ENCODE data around the gene SLC16A12.

Gene SLC16A12, protein sequence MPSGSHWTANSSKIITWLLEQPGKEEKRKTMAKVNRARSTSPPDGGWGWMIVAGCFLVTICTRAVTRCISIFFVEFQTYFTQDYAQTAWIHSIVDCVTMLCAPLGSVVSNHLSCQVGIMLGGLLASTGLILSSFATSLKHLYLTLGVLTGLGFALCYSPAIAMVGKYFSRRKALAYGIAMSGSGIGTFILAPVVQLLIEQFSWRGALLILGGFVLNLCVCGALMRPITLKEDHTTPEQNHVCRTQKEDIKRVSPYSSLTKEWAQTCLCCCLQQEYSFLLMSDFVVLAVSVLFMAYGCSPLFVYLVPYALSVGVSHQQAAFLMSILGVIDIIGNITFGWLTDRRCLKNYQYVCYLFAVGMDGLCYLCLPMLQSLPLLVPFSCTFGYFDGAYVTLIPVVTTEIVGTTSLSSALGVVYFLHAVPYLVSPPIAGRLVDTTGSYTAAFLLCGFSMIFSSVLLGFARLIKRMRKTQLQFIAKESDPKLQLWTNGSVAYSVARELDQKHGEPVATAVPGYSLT

DNA sequence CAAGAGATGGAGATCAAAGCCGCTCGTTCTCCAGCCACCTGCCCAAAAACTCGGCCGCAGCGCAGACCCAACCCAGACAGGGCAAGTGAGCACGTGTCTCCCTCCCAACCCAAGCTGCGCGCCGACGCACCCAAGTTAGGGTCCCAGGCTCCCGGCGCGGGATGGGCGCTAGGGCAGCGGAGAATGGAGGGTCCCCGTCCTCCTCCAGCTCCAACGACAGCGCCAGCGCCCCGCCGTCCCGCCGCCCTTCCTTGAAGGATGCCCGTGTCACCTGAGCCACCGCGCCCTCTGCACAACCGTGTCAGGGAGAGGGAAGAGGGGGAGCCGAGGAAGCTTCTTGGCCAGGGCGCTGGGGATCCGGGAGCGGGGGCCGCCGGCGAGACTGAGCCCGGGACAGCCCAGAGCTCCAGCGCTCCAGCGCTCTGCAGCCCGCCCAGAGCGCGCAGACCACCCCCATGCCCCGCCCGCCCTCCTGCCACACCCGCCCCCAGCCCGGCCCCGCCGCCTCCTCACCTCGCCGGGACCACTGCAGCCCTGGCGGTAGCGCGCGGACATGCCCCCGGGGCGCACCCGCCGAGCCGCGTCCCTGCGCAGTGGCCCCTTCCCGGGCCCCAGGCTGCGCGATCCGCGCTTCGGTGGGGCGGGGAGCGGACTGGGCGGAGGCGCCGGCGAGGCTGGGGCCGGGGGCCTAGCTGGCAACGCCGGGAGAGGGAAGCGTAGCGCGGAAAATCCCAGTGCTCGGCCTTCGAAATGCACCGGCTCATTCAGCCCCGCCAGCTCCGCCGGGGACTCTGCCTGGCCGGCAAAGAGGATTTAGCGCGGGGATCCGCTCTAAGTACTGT, at the start of gene SLC16A12:
TSS of gene SLC16A12 (minus strand) at position 424 of the 842 bp plus-strand sequence. CDS start 73,016 bp downstream, outside the sequence.
- H3K4me3 ChIP-seq (ENCODE audit: low read length), result peak within 1 kb of the TSS; percentile 2; the same call in 1 of the 2 replicates

DNA sequence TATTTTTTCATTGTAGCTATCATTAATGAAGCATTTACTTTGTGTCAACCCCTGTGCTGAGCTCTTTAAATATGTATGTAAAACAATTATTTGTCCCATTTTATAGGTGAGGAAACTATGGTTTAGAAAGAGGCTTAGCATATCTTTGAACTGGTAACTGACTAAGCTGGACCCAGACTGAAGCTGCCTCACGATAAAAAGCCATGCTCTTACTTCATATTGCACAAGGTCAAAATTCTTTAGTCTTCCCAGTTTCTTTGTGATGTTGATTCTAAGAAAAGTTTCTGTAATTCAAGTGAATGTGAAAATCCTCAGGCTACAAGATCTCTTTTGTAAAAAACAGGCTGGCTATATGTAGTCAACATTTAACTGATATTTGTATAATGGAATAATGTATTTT, 46.6 kb upstream of the SLC16A12 start:
- H3K4me3 ChIP-seq (ENCODE audit: low read length), result no peak overlapping the region
- TF ChIP-seq ZNF274 (IDR thresholded peaks at IDR 0.05; ENCODE audit: low read depth, low read length), result no peak

More for the DNA sequence above, at the start of gene SLC16A12:
- no peak for TF ChIP-seq ZNF274 (IDR thresholded peaks at IDR 0.05; ENCODE audit: low read depth, low read length)

DNA sequence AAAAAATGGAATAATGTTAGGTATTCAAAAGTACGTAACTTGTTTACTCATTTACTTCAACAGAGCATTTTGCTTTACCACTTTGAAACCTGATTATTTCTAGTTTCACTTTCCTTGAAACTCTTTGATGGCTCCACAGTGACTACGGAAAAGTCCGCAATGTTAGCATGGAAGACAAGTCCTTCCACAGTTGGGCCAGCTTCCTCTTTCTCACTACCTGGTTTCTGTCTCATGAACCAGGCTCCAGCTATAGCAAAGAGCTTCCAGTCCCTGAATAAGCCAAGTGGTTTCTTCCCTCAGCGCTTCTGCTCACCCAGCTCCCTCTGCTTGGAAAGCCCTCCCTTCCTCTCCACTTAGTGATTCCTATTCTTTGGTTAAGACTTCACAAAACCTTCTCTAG, 44.8 kb upstream of the SLC16A12 start:
- no peak overlapping the region for H3K4me3 ChIP-seq (ENCODE audit: low read length)
- no peak for TF ChIP-seq ZNF274 (IDR thresholded peaks at IDR 0.05; ENCODE audit: low read depth, low read length)

DNA sequence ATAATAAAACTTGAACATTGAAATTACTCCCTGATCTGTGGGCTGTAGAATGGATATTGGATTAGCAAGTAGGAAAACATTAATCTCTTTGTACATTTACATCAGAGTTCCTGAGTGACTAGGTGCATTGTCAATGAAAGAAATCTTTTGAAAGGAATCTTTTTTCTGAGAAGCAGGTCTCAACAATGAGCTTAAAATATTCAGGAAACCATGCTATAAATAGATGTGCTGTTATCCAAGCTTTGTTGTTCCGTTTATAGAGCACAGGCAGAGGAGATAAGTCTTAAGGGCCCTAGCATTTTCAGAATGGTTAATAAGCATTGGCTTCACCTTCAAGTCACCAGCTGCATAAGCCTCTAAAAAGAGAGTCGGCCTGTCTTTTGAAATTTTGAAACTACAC, 41.3 kb upstream of the SLC16A12 start:
- no peak overlapping the region for H3K4me3 ChIP-seq (ENCODE audit: low read length)
- TF ChIP-seq ZNF274 (IDR thresholded peaks at IDR 0.05; ENCODE audit: low read depth, low read length), result no peak

DNA sequence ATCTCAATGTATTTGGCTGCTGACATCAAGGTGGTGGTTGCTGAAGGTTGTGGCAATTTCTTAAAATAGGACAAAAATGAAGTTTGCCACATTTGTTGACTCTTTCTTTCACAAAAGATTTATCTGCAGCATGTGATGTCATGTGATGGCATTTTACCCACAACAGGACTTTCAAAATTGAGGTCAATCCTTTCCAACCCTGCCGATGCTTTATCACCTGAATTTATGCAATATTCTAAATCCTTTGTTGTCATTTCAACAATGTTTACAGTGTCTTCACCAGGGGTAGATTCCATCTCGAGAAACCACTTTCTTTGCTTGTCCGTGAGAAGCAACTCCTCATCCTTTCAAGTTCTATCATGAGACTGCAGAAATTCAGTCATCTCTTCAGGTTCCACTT, 40.6 kb upstream of the SLC16A12 start:
- TF ChIP-seq ZNF274 (IDR thresholded peaks at IDR 0.05; ENCODE audit: low read depth, low read length), result no peak
- H3K4me3 ChIP-seq (ENCODE audit: low read length), result no peak overlapping the region

DNA sequence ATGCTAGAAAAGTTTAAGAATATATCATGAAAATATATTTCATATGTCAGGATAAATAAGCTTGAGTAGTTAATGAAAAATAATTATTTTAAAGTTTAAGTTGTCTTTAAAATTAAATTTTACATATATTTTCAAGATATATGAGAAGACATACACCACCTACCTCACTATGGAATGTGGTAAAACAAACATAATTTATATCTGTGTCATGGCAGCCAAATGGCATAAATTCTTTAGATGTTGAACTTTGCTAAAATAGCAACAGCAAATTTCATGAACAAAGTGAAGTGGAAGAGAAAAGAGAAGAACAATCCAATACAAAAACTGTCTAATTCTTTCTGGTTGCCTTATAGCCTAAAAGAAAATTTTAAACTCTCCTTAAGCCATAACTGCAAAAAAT, 39.6 kb upstream of the SLC16A12 start:
- no peak for TF ChIP-seq ZNF274 (IDR thresholded peaks at IDR 0.05; ENCODE audit: low read depth, low read length)
- H3K4me3 ChIP-seq (ENCODE audit: low read length), result no peak overlapping the region

DNA sequence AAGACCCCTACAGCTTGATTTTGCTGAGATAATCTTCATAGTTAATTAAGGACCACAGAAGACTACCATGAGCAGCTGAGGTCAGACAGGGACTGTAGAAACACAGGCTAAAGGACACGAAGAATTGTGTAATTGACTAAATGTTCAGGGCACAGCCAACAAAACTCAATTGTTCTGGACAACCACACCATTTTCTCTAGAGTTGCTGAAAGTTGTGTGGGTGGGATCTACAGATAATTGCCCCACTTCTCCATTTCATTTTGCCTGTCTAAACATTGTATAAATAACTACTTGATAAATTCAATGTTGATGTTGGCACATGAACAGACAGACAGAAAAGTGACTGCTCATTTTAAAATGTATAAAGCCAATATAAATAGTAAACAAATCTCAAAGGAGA, 39.0 kb upstream of the SLC16A12 start:
- no peak overlapping the region for H3K4me3 ChIP-seq (ENCODE audit: low read length)
- no peak for TF ChIP-seq ZNF274 (IDR thresholded peaks at IDR 0.05; ENCODE audit: low read depth, low read length)

DNA sequence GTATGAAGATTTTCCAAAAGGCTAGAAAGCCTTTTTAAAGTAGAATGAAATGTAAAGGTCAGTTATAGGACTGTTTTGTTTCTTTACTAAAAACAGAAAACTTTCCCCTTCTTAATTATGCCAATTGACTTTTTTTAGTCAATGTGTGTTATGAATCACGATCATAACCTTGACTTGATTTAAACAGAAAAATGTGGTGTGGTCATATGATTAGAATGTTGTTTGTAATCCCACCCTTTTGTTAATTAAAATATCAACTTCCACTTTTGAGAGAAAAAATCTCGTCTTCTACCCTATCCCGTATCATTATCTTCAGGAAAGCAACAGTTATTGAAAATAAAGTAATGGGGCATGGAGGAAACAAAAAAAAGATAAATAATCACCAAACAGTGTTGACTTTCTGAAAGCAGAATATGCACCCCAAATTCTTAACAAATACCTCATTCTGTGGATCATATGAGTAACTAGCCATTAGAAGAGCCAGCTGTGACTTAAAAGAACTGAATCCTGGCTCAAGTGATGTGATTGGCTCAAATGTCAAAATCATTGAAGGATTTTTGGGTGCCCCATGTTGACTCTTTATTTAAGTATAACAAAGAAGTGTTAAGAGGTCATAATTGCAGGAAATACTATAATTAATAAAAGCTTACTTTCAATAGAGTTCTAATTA, 32.3 kb upstream of the SLC16A12 start:
- TF ChIP-seq ZNF274 (IDR thresholded peaks at IDR 0.05; ENCODE audit: low read depth, low read length), result no peak
- no peak overlapping the region for H3K4me3 ChIP-seq (ENCODE audit: low read length)

DNA sequence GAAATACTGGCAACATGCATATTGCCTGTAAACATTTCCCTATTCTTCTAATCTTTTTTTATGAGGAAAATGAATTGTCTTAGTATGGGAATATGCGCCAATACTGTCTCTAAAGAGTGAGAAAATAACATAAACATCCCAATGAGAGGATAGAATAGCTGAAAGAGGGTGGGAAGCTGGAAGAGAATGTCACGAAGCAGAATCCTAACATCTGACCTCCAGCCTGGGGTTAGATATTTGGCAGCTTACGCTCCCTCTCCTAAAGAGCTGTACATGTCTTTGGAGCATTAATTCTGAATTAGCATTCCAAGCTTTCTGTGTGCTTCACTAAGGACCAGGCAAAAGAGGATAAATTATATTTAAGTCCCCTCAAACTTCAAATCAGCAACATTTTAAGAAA, 31.6 kb upstream of the SLC16A12 start:
- H3K4me3 ChIP-seq (ENCODE audit: low read length), result no peak overlapping the region
- TF ChIP-seq ZNF274 (IDR thresholded peaks at IDR 0.05; ENCODE audit: low read depth, low read length), result no peak

DNA sequence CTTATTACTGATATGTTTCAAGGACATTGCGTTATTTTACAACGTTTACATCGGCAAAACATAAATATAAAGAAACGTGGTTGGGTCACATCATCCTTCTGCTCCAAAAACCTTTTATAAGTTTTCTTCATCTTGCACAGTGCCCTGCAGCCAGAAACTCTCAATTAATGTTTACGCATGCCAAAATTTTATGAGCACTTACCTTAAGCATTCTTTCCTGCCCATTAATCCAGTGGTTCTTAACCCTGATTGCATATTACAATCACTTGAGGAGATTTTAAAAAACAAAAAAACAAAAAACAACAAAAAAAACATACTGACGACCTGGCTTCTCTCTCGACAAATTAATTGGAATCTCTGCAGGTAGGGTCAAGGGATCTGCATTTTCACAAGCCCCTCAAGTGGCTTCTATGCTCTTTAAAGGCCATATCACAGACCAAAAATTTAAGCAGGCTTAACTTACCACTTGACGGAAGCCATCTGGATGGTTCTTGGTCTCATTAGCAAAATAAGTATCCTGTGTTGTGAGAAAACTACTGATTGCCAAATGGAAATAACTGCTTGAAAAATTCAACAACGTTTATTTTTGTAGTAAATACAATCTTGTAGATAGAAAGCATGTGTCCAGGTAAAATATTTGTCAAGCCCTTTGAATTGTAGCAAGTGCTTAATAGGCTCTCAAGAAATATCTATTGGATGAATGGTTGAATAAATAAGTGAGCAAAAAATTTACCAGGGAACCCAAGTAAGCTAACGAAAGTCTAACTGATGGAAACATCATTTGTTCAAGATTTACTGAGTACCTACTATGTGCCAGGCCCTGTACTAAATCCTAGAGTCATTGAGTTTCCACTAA, 30.9 kb upstream of the SLC16A12 start:
- H3K4me3 ChIP-seq (ENCODE audit: low read length), result no peak overlapping the region
- no peak for TF ChIP-seq ZNF274 (IDR thresholded peaks at IDR 0.05; ENCODE audit: low read depth, low read length)

DNA sequence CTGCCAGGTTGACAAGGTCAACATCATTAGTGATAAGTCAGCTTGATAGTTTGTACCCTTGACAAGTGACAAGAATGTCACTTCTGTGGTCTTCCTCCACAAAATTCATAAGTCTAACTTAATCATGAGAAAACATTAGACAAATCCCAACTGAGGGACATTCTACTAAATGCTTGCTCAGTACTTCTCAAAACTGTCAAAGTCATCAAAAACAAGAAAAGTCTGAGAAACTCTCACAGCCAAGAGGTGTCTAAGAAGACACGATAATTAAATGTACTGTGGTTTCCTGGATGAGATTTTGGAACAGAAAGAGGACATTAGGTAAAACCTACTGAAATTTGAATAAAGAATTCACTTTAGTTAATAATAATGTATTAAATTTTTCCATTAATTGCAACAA, 29.8 kb upstream of the SLC16A12 start:
- no peak for TF ChIP-seq ZNF274 (IDR thresholded peaks at IDR 0.05; ENCODE audit: low read depth, low read length)

DNA sequence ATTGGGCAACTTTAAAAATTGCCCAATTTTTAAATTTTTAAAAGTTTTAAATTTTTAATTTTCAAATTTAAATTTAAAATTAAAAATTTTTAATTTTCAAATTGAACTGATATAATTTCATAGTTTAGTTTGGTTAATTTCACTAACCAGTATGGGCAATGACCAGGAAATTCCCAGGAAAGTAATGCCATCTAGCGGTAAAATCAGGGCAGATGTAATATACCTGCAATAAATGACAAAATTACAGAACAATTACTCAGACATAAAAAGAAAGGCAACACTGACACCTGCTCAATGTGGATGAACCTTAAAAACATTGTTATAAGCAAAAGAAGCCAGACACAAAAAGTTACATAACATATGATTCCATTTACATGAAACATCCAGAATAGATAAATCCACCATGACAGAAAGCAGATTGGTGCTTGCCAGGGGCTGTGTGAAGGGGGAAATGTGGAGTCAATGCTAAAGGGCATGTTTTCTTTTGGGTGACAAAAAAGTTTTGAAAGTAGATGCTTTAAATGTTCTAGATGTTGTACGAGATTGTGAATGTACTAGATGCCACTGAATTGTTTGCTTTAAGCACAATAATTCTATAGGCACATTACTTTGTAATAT, 28.6 kb upstream of the SLC16A12 start:
- H3K4me3 ChIP-seq (ENCODE audit: low read length), result no peak overlapping the region
- TF ChIP-seq ZNF274 (IDR thresholded peaks at IDR 0.05; ENCODE audit: low read depth, low read length), result no peak

More for the DNA sequence above, 29.8 kb upstream of the SLC16A12 start:
- no peak overlapping the region for H3K4me3 ChIP-seq (ENCODE audit: low read length)

DNA sequence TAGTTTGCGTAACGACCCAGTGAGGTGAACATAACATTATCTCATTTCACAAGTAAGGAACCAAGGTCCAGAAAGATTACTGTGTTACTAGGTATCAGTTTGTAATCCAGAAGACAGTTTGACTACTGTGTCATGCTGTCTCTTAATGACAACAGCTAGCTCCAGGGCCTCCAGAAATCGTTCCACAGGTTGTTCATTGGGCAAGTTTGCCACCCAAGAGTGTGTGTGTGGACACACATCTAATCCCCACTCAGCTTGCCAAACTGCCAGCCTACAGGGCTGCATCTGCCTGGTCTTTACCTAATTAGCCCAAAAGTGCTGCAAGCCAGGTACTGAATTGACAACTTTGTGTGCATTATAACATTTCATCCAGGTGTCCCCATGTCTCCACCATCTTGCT, 27.9 kb upstream of the SLC16A12 start:
- TF ChIP-seq ZNF274 (IDR thresholded peaks at IDR 0.05; ENCODE audit: low read depth, low read length), result no peak

More for the DNA sequence above, 27.9 kb upstream of the SLC16A12 start:
- H3K4me3 ChIP-seq (ENCODE audit: low read length), result no peak overlapping the region

All from GM08714 (cell line).